ENCODE data around the gene NLRP12.
"Not testable (repeated sequence)": the region's sequence is repeated elsewhere in the genome, so short reads cannot be mapped to it uniquely, and the experiment has no call there.

The NLRP12 gene

GRCh38 chr19:53866865-53867224 lies 42.7 kb upstream of the NLRP12 start:
- Histone ChIP-seq H3K9ac (ENCODE audit: low read length in 2 of 2) (peak overlapping the region; percentile 87 to 92), H3K27me3 (ENCODE audit: control insufficient read depth in 1 of 2, insufficient read depth in 2 of 2, low read length in 2 of 2) (no peaks in the 10 kb centered on the region), H3K36me3 (ENCODE audit: control insufficient read depth in 2 of 2, insufficient read depth in 2 of 2, low read length in 2 of 2) (peaks cover 3 to 4% of the 10 kb centered on the region in 2 donors), H3K27ac (ENCODE audit: low read length) (peak overlapping the region; percentile 99), H3K4me1 (ENCODE audit: control insufficient read depth, insufficient read depth, low read length) (peaks cover 30% of the 10 kb centered on the region), H3K9me3 (ENCODE audit: control insufficient read depth in 2 of 2, low read length in 2 of 2) (no peaks in the 10 kb centered on the region), H3K4me3 (ENCODE audit: low read length in 2 of 2) (peak overlapping the region; percentile 75 to 81)

- peak overlapping the region; percentile 75 to 81 for H3K4me3 ChIP-seq (ENCODE audit: low read length in 2 of 2)
- peak overlapping the region; percentile 87 to 92 for H3K9ac ChIP-seq (ENCODE audit: low read length in 2 of 2)
- H3K27ac ChIP-seq (ENCODE audit: low read length) = peak overlapping the region; percentile 99
- H3K27me3 ChIP-seq (ENCODE audit: control insufficient read depth in 1 of 2, insufficient read depth in 2 of 2, low read length in 2 of 2) = no peaks in the 10 kb centered on the region
- H3K4me1 ChIP-seq (ENCODE audit: control insufficient read depth, insufficient read depth, low read length) = peaks cover 25% of the 10 kb centered on the region
- H3K36me3 ChIP-seq (ENCODE audit: control insufficient read depth in 2 of 2, insufficient read depth in 2 of 2, low read length in 2 of 2) = peaks cover 1 to 4% of the 10 kb centered on the region in 2 donors
- no peaks in the 10 kb centered on the region for H3K9me3 ChIP-seq (ENCODE audit: control insufficient read depth in 2 of 2, low read length in 2 of 2)
These were observed 42.1 kb upstream of the NLRP12 start for GRCh38 chr19:53865918-53866864.

- Histone ChIP-seq H3K9ac (ENCODE audit: low read length in 2 of 2) (peak overlapping the region in 1 of 2 donors; percentile 36), H3K4me3 (ENCODE audit: low read length in 2 of 2) (peak overlapping the region; percentile 75 to 81), H3K9me3 (ENCODE audit: control insufficient read depth in 2 of 2, low read length in 2 of 2) (no peaks in the 10 kb centered on the region), H3K4me1 (ENCODE audit: control insufficient read depth, insufficient read depth, low read length) (peaks cover 20% of the 10 kb centered on the region), H3K27me3 (ENCODE audit: control insufficient read depth in 1 of 2, insufficient read depth in 2 of 2, low read length in 2 of 2) (no peaks in the 10 kb centered on the region), H3K27ac (ENCODE audit: low read length) (peak overlapping the region; percentile 99), H3K36me3 (ENCODE audit: control insufficient read depth in 2 of 2, insufficient read depth in 2 of 2, low read length in 2 of 2) (peaks cover 0 to 2% of the 10 kb centered on the region in 2 donors)
These were observed 41.4 kb upstream of the NLRP12 start for GRCh38 chr19:53865523-53865917.

GRCh38 chr19:53864308-53864836 lies 40.3 kb upstream of the NLRP12 start:
- no peaks in the 10 kb centered on the region for H3K27me3 ChIP-seq (ENCODE audit: control insufficient read depth in 1 of 2, insufficient read depth in 2 of 2, low read length in 2 of 2)
- H3K9ac ChIP-seq (ENCODE audit: low read length in 2 of 2) = no peak overlapping the region
- peaks cover 18% of the 10 kb centered on the region for H3K4me1 ChIP-seq (ENCODE audit: control insufficient read depth, insufficient read depth, low read length)
- H3K9me3 ChIP-seq (ENCODE audit: control insufficient read depth in 2 of 2, low read length in 2 of 2) = no peaks in the 10 kb centered on the region
- no peaks in the 10 kb centered on the region for H3K36me3 ChIP-seq (ENCODE audit: control insufficient read depth in 2 of 2, insufficient read depth in 2 of 2, low read length in 2 of 2)
- no peak overlapping the region for H3K4me3 ChIP-seq (ENCODE audit: low read length in 2 of 2)
- H3K27ac ChIP-seq (ENCODE audit: low read length) = no peak overlapping the region

- no peaks in the 10 kb centered on the region for H3K9me3 ChIP-seq (ENCODE audit: control insufficient read depth in 2 of 2, low read length in 2 of 2)
- peaks cover 3% of the 10 kb centered on the region for H3K4me1 ChIP-seq (ENCODE audit: control insufficient read depth, insufficient read depth, low read length)
- H3K9ac ChIP-seq (ENCODE audit: low read length in 2 of 2) = no peak overlapping the region
- H3K27ac ChIP-seq (ENCODE audit: low read length) = no peak overlapping the region
- no peak overlapping the region for H3K4me3 ChIP-seq (ENCODE audit: low read length in 2 of 2)
- H3K27me3 ChIP-seq (ENCODE audit: control insufficient read depth in 1 of 2, insufficient read depth in 2 of 2, low read length in 2 of 2) = peaks cover 2 to 3% of the 10 kb centered on the region in 2 donors
- no peaks in the 10 kb centered on the region for H3K36me3 ChIP-seq (ENCODE audit: control insufficient read depth in 2 of 2, insufficient read depth in 2 of 2, low read length in 2 of 2)
These were observed 29.6 kb upstream of the NLRP12 start for GRCh38 chr19:53853707-53854106.

GRCh38 chr19:53849237-53849676 lies 25.1 kb upstream of the NLRP12 start:
- Histone ChIP-seq H3K27ac (ENCODE audit: low read length) (no peak overlapping the region), H3K27me3 (ENCODE audit: control insufficient read depth in 1 of 2, insufficient read depth in 2 of 2, low read length in 2 of 2) (peaks cover 4% of the 10 kb centered on the region in 2 donors), H3K4me3 (ENCODE audit: low read length in 2 of 2) (no peak overlapping the region), H3K36me3 (ENCODE audit: control insufficient read depth in 2 of 2, insufficient read depth in 2 of 2, low read length in 2 of 2) (no peaks in the 10 kb centered on the region), H3K9me3 (ENCODE audit: control insufficient read depth in 2 of 2, low read length in 2 of 2) (no peaks in the 10 kb centered on the region), H3K9ac (ENCODE audit: low read length in 2 of 2) (no peak overlapping the region), H3K4me1 (ENCODE audit: control insufficient read depth, insufficient read depth, low read length) (peaks cover 3% of the 10 kb centered on the region)

GRCh38 chr19:53847555-53847954 lies 23.4 kb upstream of the NLRP12 start:
- Histone ChIP-seq H3K9me3 (ENCODE audit: control insufficient read depth in 2 of 2, low read length in 2 of 2) (no peaks in the 10 kb centered on the region), H3K27ac (ENCODE audit: low read length) (no peak overlapping the region), H3K36me3 (ENCODE audit: control insufficient read depth in 2 of 2, insufficient read depth in 2 of 2, low read length in 2 of 2) (no peaks in the 10 kb centered on the region), H3K27me3 (ENCODE audit: control insufficient read depth in 1 of 2, insufficient read depth in 2 of 2, low read length in 2 of 2) (peaks cover 4% of the 10 kb centered on the region in 2 donors), H3K4me3 (ENCODE audit: low read length in 2 of 2) (no peak overlapping the region), H3K4me1 (ENCODE audit: control insufficient read depth, insufficient read depth, low read length) (peaks cover 3% of the 10 kb centered on the region), H3K9ac (ENCODE audit: low read length in 2 of 2) (no peak overlapping the region)

GRCh38 chr19:53844849-53845246 lies 20.7 kb upstream of the NLRP12 start:
- H3K9ac ChIP-seq (ENCODE audit: low read length in 2 of 2) = no peak overlapping the region
- H3K27me3 ChIP-seq (ENCODE audit: control insufficient read depth in 1 of 2, insufficient read depth in 2 of 2, low read length in 2 of 2) = peaks cover 2 to 4% of the 10 kb centered on the region in 2 donors
- no peak overlapping the region for H3K27ac ChIP-seq (ENCODE audit: low read length)
- H3K36me3 ChIP-seq (ENCODE audit: control insufficient read depth in 2 of 2, insufficient read depth in 2 of 2, low read length in 2 of 2) = no peaks in the 10 kb centered on the region
- peaks cover 3% of the 10 kb centered on the region for H3K4me1 ChIP-seq (ENCODE audit: control insufficient read depth, insufficient read depth, low read length)
- H3K4me3 ChIP-seq (ENCODE audit: low read length in 2 of 2) = no peak overlapping the region
- no peaks in the 10 kb centered on the region for H3K9me3 ChIP-seq (ENCODE audit: control insufficient read depth in 2 of 2, low read length in 2 of 2)

- not testable (repeated sequence) for H3K4me1 ChIP-seq (ENCODE audit: control insufficient read depth, insufficient read depth, low read length); H3K9me3 ChIP-seq (ENCODE audit: control insufficient read depth in 2 of 2, low read length in 2 of 2); H3K4me3 ChIP-seq (ENCODE audit: low read length in 2 of 2); H3K27me3 ChIP-seq (ENCODE audit: control insufficient read depth in 1 of 2, insufficient read depth in 2 of 2, low read length in 2 of 2); H3K9ac ChIP-seq (ENCODE audit: low read length in 2 of 2); H3K36me3 ChIP-seq (ENCODE audit: control insufficient read depth in 2 of 2, insufficient read depth in 2 of 2, low read length in 2 of 2); H3K27ac ChIP-seq (ENCODE audit: low read length)
These were observed 16.8 kb upstream of the NLRP12 start for GRCh38 chr19:53840914-53841313.

- not testable (repeated sequence) for H3K9me3 ChIP-seq (ENCODE audit: control insufficient read depth in 2 of 2, low read length in 2 of 2); H3K27me3 ChIP-seq (ENCODE audit: control insufficient read depth in 1 of 2, insufficient read depth in 2 of 2, low read length in 2 of 2); H3K9ac ChIP-seq (ENCODE audit: low read length in 2 of 2); H3K27ac ChIP-seq (ENCODE audit: low read length); H3K4me1 ChIP-seq (ENCODE audit: control insufficient read depth, insufficient read depth, low read length); H3K4me3 ChIP-seq (ENCODE audit: low read length in 2 of 2); H3K36me3 ChIP-seq (ENCODE audit: control insufficient read depth in 2 of 2, insufficient read depth in 2 of 2, low read length in 2 of 2)
These were observed 16.1 kb upstream of the NLRP12 start for GRCh38 chr19:53840241-53840640.

GRCh38 chr19:53838446-53838845 lies 14.3 kb upstream of the NLRP12 start:
- H3K36me3 ChIP-seq (ENCODE audit: control insufficient read depth in 2 of 2, insufficient read depth in 2 of 2, low read length in 2 of 2); H3K27me3 ChIP-seq (ENCODE audit: control insufficient read depth in 1 of 2, insufficient read depth in 2 of 2, low read length in 2 of 2); H3K9ac ChIP-seq (ENCODE audit: low read length in 2 of 2); H3K4me3 ChIP-seq (ENCODE audit: low read length in 2 of 2); H3K9me3 ChIP-seq (ENCODE audit: control insufficient read depth in 2 of 2, low read length in 2 of 2); H3K4me1 ChIP-seq (ENCODE audit: control insufficient read depth, insufficient read depth, low read length); H3K27ac ChIP-seq (ENCODE audit: low read length): not testable (repeated sequence)

Measured in stomach smooth muscle (tissue), 2 donors.